GM19463 (cell line): ENCODE results near the gene ABCB8.
A peak's percentile ranks its signal among the peaks of the same experiment; 100 is the strongest.

Experiments used
- ATAC-seq: cut with Tn5 transposase; IDR thresholded peaks from one replicate; pipeline ENCODE4 v1.9.1; 2021; ENCODE audit warnings: mild to moderate bottlenecking, moderate library complexity; ENCODE audit not compliant: unreplicated experiment

The ABCB8 gene

DNA sequence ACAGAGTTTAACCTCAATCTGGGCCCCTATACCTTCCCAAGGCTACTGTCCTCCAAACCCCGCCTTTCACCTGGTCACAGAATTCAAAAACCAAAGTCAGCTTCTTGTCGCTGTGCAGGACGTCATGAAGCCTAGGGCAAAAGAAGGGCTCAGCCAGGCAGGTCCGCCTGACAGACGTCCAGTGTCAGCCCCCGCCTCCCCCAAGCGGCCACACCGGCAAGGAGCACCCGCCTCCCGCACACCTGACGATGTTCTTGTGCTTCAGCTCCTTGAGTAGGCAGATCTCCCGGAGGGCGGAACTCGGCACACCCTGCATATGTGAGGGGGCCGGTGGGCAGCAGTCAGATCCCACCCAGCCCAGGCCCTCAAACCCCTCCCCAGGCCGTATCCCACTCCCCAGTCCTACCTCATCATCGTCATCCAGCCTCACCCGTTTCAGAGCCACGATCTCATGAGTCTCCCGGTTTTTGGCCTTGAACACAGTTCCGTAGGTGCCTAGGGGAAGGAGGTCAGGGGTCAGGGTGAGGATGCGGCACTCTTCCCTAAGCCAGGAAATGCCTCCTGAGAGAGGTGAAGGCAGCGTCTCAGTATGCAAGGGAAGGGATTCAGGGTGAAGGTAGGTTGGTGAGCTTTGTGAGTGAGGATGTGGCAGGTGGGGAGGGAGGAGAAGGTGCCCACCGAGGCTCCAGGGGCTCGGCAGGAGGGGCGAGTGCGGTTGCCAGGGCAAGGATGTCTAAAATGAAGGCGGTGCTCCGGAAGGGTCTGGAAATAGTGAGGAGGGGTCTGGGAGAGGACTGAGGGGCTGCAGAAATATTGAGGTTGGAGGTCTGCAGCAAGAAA lies 28.6 kb downstream of the ABCB8 start:
- no peak for ATAC-seq

GRCh38 chr7:151057506-151057988 lies 29.3 kb downstream of the ABCB8 start, which contains the start of gene CDK5:
TSS of gene CDK5 (minus strand) at chr7:151057897. CDS start at chr7:151057848, 49 bp downstream.
- ATAC-seq = peak; percentile 10

GRCh38 chr7:151057989-151058780 lies 29.9 kb downstream of the ABCB8 start:
- ATAC-seq = peak; percentile 84

DNA sequence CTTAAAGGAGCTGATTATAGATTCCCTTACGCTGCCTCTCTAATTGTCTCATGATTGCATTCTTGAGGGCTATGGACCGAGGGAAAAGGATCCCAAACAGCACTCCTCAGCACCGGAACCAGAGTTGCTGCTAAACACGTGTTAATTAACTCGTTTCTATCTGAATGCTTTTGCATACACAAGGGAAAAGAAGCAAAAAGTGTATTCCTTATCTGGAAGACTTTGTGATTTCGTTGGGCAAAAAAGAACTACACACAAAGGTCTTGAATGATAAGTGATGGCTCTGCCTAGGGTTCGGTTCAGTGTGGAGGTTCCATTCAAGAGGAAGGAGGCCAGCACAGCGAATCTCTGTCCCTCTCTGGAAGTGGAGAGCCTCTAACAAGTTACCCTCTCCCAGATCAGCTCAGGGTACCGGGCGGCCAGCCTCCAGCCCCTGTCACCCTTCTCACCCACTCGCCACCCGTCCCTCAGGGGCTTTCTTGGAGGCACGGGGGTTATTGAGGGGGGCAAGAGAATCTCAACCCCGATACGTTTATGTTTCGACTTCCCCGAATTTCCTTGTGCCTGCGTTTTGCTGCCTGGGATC lies 30.6 kb downstream of the ABCB8 start:
- no peak for ATAC-seq

DNA sequence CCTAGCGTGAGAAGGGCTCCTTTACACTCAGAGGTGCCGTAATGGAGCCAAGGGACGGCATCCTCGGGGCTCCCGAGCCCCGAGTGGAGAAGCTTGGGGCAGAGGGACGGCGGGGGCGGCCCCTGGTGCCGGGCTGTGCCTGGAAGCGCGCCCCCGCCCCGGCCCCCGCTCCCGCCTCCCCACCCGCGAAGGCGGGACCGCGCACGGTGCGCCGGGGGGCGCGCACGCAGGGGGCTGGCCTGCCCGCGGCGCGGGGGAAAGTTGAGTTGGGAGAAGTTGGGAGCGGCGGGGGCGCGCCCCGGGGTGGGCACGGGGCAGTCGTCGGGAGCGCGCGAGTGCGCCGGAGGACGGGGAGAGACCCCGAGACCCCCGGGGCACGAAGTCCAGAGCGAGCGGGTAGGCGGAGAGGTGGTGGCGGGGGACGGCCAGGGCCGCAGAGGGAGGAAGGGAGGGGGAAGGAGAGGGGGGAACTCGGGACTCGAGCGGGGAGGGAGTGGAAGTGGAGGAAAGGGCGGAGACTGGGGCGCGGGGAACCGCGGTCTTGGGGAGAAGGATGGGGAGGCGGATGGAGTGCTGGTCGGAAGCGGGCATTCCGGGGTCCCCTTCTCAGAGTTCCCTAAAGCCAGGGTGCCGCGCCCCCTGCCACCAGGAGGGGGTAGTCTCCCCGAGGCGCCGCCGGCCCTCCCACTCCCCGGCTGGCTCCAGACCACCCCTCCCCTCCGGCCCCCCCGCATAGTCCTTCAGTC lies 31.3 kb downstream of the ABCB8 start, which contains the start of gene SLC4A2:
SLC4A2 (plus strand) TSS at position 223 of the 746 bp plus-strand sequence. CDS start 2,399 bp downstream, outside the sequence.
- peak; percentile 27 for ATAC-seq

- ATAC-seq = no peak
These were observed 31.8 kb downstream of the ABCB8 start for GRCh38 chr7:151060113-151060415.

- ATAC-seq = no peak
These were observed 32.4 kb downstream of the ABCB8 start for GRCh38 chr7:151060416-151061212.

DNA sequence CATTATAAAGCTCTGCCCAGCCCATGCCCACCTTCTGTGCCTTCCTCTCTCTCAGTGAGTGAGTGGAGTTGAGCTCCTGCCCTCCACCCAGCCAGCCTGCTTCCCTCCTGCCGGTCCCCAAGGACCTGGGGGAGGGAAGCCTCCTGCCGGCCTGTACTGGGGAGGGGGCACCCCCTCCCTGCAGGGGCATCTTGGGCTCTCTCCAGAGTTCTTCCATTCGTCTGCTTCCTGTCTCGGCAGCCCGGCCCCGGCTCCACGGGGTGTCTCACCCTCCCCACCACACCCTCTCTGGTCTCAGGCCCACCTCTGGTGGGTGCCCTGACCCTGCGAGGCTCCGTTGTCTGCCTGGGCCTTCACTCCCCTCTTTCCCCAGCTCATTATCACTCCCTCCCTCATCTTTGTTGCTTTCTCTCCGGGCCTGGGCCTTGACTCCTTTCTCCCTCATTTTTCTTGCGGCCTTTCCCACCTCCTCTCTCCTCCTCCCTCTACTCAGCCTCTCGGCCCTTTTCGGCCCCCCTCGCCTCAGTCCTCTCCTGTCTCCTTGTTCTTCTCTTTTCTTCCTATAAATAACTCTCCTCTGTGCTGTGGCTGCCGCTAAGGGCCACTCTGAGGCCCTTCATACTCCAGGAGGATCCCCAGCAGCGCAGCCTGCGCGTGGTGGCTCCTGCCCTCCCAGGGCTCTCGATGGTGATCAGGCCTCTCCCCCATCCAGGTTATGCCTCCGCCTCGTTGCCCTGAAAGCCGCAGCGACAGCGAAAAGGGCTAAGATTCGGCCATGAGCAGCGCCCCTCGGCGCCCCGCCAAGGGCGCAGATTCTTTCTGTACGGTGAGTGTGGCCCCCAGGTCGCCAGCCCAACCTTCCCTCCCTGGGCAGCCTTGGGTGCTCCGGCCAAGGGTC lies 33.2 kb downstream of the ABCB8 start:
- no peak for ATAC-seq

- ATAC-seq = no peak
These were observed 33.8 kb downstream of the ABCB8 start for GRCh38 chr7:151062111-151062398.

GRCh38 chr7:151062399-151063211 lies 34.4 kb downstream of the ABCB8 start:
- ATAC-seq = no peak

GRCh38 chr7:151063212-151063561 lies 34.9 kb downstream of the ABCB8 start:
- no peak for ATAC-seq

DNA sequence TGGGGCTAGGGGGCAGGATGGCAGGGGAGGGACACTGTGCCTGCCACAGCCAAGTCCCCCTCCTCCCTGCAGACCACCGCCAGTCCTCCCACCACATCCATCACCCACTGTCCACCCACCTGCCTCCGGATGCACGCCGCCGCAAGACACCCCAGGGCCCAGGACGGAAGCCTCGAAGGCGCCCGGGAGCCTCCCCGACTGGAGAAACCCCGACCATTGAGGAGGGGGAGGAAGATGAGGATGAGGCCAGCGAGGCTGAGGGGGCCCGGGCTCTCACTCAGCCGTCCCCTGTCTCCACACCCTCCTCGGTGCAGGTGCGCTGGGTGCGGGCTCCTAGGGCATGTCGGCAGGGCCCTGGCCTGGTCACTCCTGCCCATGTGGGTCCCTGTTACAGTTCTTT lies 36.2 kb downstream of the ABCB8 start:
- ATAC-seq = no peak

DNA sequence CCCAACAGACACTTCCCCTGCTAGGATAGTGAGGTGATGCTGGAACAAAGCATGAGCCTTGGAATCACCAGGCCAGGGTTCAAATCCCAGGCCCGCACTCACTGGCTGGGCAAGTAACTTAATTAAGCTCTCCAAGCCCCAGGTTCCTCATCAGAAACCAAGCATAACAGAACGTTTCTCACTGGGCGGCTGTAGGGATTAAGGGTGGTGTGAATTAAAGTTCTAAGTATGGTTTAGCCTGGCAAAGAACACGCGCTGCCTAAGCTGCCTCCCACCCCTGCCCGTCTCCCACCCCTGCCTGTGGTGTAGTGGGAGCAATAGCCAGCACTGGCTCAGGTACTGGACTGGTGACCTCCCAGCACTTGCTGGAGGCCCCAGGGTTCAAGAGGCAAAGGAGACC lies 36.7 kb downstream of the ABCB8 start:
- no peak for ATAC-seq

DNA sequence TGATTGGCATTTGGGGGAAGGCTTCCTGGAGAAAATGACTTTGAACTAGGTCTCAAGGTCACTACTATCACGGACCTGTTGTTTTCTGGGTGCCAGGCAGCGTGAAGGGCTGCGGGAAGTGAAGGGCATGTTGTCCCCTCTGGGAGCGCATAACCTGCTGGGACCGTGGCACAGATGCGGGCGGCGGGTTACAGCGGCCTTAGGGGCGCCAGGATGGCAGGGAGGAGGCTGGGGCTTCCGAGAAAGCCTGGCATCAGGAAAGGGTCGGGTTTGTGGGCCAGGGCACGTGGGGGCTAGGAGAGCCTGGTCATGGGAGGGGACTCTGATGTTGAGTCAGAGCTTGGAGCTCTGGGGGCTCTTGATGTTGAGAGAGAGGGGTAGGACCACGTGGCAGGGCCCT lies 37.3 kb downstream of the ABCB8 start:
- ATAC-seq = no peak

DNA sequence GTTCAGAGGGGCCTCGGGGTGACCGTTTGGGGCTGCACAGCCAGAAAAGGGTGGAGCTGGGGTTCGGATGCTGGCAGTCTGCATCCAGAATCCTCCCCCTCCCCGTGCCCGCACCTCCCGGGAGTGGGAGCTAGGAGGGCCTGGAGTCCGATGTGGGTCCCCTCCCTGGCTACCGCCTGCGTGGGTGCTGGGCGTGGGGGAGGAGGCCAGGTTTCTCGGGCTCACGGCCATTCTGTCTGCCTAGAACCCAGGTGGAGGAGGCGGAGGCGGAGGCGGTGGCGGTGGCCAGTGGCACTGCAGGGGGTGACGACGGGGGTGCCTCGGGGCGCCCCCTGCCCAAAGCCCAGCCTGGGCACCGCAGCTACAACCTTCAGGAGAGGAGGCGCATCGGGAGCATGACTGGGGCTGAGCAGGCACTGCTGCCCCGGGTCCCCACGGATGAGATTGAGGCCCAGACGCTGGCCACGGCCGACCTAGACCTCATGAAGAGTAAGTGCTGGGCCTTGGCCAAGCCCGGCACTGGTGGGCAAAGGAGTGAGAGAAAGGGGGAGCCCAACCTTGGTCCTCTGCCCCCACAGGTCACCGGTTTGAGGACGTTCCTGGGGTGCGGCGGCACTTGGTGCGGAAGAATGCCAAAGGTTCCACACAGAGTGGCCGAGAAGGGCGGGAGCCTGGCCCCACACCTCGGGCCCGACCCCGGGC lies 38.2 kb downstream of the ABCB8 start:
- no peak for ATAC-seq

DNA sequence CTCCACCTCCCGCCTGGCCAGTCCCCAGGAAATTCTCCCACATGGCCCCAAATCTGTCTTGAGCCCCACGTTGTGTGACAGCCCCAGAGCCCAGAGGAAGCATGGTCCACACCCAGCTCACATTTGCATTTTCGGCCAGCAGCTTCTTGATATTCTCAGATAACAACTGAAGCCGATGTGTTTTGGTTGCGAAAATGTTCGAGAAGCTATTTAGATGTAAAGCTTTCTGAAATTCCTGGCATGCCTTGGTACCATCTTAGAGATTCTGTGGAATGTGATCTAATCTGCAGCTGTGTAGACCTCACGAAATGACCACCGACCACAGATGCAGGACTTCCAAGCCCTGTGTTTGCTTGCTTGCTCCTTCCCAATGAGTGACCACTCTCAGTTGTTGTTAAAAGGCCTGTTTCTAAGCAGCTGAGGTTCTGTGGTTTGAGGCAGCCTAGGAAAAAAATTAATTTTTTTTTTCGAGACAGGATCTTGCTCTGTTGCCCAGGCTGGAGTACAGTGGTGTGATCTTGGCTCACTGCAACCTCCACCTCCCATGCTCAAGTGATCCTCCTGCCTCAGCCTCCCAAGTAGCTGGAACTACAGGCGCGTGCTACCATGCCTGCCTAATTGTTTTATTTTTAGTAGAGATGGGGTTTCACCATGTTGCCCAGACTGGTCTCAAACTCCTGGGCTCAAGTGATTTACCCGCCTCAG lies 40.0 kb downstream of the ABCB8 start:
- ATAC-seq = no peak

DNA sequence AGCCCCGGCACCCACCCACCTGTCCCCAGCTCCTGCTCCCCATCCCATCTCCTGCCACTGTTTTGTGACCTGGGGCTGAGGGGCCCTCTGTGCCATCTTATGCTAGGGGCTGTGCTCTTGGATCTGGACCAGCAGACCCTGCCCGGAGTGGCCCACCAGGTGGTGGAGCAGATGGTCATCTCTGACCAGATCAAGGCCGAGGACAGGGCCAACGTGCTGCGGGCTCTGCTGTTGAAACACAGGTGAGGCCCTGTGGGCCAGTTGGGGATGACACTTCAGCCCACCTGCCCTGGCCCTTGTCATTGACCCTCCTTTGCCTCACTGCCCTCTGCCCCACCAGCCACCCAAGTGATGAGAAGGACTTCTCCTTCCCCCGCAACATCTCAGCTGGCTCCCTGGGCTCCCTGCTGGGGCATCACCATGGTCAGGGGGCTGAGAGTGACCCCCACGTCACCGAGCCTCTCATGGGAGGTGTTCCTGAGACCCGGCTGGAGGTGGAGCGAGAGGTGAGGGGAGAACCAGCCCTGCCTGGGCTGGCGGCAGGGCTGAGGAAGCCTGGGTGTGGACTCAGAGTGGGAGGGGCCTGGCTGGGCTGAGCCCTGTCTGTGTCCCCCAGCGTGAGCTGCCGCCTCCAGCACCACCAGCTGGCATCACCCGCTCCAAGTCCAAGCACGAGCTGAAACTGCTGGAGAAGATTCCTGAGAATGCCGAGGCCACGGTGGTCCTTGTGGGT lies 41.8 kb downstream of the ABCB8 start:
- no peak for ATAC-seq
